Activated CD4-positive, alpha-beta memory T cell treated with anti-CD3 and anti-CD28 coated beads, Interleukin-2, amount 10 ng/mL, durations not matched to agents 7 days and 5 days (primary cell): ENCODE results near the gene CCDC192. TPM values are rescaled to one million over a fixed set of nuclear protein-coding genes. Genes with fewer than 3 reads are reported as not detected.

ENCODE experiments used
- CTCF ChIA-PET: fragments of 350-600 bp; sonication (Branson Sonifier 250); formaldehyde crosslinking; loops from one replicate; lab custom pipeline; 2021; ENCODE audit warnings: antibody characterized with exemption, inconsistent platforms; lab: Charles Lee
- POLR2A ChIA-PET: fragments of 350-600 bp; sonication (Branson Sonifier 250); formaldehyde crosslinking; loops from one replicate; lab custom pipeline; 2021; ENCODE audit warnings: antibody characterized with exemption; lab: Charles Lee
- DNase-seq: peaks from one replicate; pipeline ENCODE4 v3.0.0-alpha.2; 2020
- H3K27ac Mint-ChIP-seq: one replicate; pipeline ENCODE4 v1.8.0; 2021; ENCODE audit warnings: mild to moderate bottlenecking, mixed read lengths
- H3K27me3 Mint-ChIP-seq: one replicate; pipeline ENCODE4 v1.8.0; 2021; ENCODE audit warnings: mixed read lengths
- H3K36me3 Mint-ChIP-seq: one replicate; pipeline ENCODE4 v1.8.0; 2021; ENCODE audit warnings: low read depth, mixed read lengths
- H3K4me1 Mint-ChIP-seq: one replicate; pipeline ENCODE4 v1.8.0; 2021; ENCODE audit warnings: mixed read lengths
- H3K4me3 Mint-ChIP-seq: one replicate; pipeline ENCODE4 v1.8.0; 2021; ENCODE audit warnings: mild to moderate bottlenecking, mixed read lengths
- H3K9me3 Mint-ChIP-seq: one replicate; pipeline ENCODE4 v1.8.0; 2021; ENCODE audit warnings: mixed read lengths
- total RNA-seq, 2 experiments: library from RNA; stranded (reverse); gene quantifications; one replicate each; pipeline ENCODE4 v1.2.3, GENCODE V29; 2021

Gene CCDC192
- total RNA-seq, 2 experiments from 2014 or later, result not detected

DNA sequence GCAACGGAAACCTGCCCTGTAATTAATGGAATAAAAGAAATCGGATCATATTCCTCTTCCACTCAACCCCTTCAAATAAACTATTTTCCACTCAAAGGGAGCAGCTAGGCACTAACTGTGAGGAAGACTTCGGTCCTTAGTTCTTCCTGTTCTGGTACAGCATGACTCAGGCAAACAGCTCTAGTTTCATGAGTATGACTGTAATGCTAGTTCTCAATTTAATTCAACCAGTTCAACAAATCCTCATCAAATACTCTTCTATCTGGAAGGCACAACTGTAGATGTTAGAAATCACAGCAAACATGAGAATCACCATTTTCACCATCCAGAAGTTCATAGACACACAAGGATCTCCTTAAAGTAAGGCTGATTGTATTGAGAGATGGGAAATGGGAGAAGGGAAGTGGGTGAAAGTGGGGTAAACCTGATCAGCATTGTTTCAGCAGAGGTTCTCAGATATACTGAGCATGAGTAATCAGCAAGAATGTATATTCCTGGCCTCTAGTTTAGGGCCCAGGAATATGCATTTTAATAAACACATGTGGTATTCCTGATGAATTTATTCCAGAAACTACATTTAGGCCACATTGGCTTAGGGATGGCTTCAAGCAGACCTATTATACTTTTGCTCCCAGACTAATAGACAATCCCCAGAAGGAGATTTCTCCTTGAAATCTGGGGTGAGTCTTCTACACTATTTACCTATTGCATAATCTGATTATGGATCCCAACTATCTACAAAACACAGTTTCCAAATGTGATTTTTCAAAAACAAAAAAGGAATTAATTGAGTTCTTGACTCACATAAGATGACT is 239.3 kb downstream of the CCDC192 start:
- POLR2A ChIA-PET, result no interaction called here
- Mint-ChIP-seq H3K4me3 (no peak overlapping the region), H3K27ac (no peak overlapping the region), H3K27me3 (no peaks in the 10 kb centered on the region), H3K36me3 (no peaks in the 10 kb centered on the region), H3K4me1 (peaks cover 3% of the 10 kb centered on the region), H3K9me3 (no peaks in the 10 kb centered on the region)
- no peak for DNase-seq
- CTCF ChIA-PET, result no interaction called here

DNA sequence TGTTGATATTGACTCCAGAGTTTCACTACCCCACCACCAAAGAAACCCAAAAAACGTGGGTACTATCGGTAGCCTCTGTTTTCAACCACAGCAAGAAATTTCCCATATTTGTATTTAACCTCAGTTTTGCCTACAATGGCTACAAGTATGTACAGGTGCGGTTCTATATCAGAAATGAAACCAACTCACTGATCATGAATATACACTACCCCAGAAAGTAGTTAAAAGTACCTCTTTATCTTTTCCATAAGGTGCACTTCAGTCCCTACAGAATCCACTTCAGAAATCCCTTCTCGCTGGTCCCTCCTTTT is 239.8 kb downstream of the CCDC192 start:
- H3K4me1 Mint-ChIP-seq, result peaks cover 3% of the 10 kb centered on the region
- no peak overlapping the region for H3K4me3 Mint-ChIP-seq
- ChIA-PET POLR2A (no interaction called here), CTCF (no interaction called here)
- no peak for DNase-seq
- H3K27ac Mint-ChIP-seq, result no peak overlapping the region
- no peaks in the 10 kb centered on the region for H3K9me3 Mint-ChIP-seq
- no peaks in the 10 kb centered on the region for H3K36me3 Mint-ChIP-seq
- no peaks in the 10 kb centered on the region for H3K27me3 Mint-ChIP-seq

DNA sequence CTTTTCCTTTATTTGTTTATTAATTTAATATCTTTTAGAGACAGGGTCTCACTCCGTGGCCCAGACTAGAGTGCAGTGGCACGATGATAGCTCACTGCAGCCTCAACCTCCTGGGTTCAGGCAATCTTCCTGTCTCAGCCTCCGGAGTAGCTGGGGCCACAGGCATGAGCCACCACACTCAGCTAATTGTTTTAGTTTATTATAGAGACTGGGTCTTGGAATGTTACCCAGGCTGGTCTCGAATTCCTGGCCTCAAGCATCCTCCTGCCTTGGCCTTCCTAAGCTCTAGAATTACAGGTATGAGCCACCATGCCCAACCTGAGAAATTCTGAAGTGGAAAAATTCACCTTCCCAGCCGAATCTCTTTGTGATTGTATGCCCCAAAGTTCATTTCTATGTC is 240.9 kb downstream of the CCDC192 start:
- no peak overlapping the region for H3K4me3 Mint-ChIP-seq
- H3K9me3 Mint-ChIP-seq, result no peaks in the 10 kb centered on the region
- H3K27me3 Mint-ChIP-seq, result no peaks in the 10 kb centered on the region
- CTCF ChIA-PET, result no interaction called here
- DNase-seq, result no peak
- H3K36me3 Mint-ChIP-seq, result no peaks in the 10 kb centered on the region
- POLR2A ChIA-PET, result no interaction called here
- peaks cover 3% of the 10 kb centered on the region for H3K4me1 Mint-ChIP-seq
- H3K27ac Mint-ChIP-seq, result no peak overlapping the region

DNA sequence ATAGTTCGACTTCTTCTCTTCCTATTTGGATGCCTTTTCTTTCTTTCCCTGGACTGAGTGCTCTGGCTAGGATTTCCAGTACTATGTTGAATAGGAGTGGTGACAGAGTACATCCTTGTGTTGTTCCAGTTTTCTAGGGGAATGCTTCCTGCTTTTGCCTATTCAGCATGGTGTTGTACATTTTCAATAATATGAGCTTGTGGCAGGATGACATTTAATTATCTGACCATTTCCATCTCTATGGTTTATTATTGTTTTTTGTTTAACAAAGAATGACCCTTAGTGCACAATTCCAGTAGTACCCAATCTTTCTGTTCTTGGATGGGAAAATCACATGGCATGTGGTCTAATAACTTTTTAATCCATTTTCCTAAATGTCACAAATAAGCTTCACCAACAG is 244.8 kb downstream of the CCDC192 start:
- ChIA-PET POLR2A (no interaction called here), CTCF (no interaction called here)
- Mint-ChIP-seq H3K27me3 (no peaks in the 10 kb centered on the region), H3K27ac (no peak overlapping the region), H3K36me3 (no peaks in the 10 kb centered on the region), H3K4me1 (no peaks in the 10 kb centered on the region), H3K4me3 (no peak overlapping the region), H3K9me3 (no peaks in the 10 kb centered on the region)
- DNase-seq, result no peak

DNA sequence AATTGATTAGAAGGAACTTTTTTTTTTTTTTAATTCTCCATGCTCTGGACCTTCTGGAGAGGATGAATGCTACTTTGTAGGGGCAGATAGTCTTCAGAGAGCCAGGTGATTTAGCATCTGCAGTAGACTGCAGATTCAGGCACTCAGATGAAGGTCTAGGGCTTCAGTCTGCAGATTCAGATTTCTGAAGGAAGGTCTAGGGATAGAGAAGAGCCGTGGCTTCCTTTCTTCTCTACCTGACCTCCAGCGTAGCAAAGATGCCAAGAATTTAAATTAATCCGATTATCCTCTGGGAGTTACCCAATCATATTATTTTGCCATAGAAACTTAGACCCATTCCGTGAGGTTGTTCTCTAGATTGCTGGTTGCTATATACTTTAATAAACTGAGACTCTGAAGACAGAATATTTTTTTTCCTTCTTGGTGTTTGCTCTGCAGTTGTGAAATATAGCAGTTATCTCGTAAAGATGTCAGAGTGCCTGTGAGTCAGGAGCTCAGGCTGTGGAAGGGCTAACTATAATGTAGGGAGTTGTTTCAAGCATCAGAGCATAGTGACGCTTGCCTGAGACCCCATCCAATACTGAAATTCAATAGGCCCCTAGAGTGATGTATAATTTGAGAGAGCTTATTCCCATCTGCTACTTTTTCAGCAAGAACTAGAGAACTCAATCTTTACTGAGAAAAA is 247.7 kb downstream of the CCDC192 start:
- Mint-ChIP-seq H3K4me3 (no peak overlapping the region), H3K27me3 (no peaks in the 10 kb centered on the region), H3K9me3 (no peaks in the 10 kb centered on the region), H3K4me1 (no peaks in the 10 kb centered on the region), H3K27ac (no peak overlapping the region), H3K36me3 (no peaks in the 10 kb centered on the region)
- no peak for DNase-seq
- CTCF ChIA-PET, result no interaction called here
- POLR2A ChIA-PET, result no interaction called here

DNA sequence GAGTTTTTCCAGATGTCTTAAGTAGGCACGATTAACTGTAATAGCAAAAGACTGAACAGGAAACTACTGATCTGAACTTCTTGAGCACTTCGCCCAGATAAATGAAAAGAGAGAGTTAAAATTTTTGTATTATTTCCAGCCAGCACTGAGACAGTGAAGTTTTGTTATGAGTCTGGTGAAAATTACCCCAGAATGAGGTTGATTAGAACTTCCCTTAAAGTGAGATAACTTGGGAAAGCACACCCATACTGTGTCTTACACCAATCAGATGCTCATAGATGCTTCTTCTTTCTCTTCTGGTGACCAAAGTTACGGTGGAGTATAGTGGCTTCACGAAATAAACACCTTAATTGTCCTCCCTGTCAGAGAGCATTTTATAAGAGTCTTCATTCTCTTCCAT is 248.6 kb downstream of the CCDC192 start:
- H3K27ac Mint-ChIP-seq, result no peak overlapping the region
- ChIA-PET POLR2A (no interaction called here), CTCF (no interaction called here)
- no peaks in the 10 kb centered on the region for H3K4me1 Mint-ChIP-seq
- DNase-seq, result no peak
- no peak overlapping the region for H3K4me3 Mint-ChIP-seq
- no peaks in the 10 kb centered on the region for H3K9me3 Mint-ChIP-seq
- H3K27me3 Mint-ChIP-seq, result no peaks in the 10 kb centered on the region
- H3K36me3 Mint-ChIP-seq, result no peaks in the 10 kb centered on the region

DNA sequence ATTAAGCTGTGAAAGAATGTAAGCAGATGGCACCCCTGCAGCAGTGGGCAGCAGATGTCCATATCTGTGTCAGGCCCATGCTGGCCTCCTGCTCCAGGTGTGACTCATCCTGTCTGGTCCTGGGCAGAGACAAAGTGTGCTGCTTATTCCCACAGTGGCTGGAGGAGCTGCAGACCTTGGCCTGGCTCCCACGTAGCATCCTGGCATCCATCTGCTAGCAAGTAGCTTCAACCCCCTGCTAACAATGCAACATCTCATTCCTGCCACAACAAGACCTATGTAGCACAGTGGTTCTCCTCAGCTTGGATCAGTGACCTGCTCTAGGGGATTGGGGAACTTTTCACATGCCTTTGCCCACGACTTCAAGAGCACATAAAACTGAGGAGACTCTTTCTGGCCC is 254.0 kb downstream of the CCDC192 start:
- no peaks in the 10 kb centered on the region for H3K9me3 Mint-ChIP-seq
- no peaks in the 10 kb centered on the region for H3K36me3 Mint-ChIP-seq
- DNase-seq, result no peak
- no peak overlapping the region for H3K27ac Mint-ChIP-seq
- no peaks in the 10 kb centered on the region for H3K27me3 Mint-ChIP-seq
- H3K4me3 Mint-ChIP-seq, result no peak overlapping the region
- ChIA-PET POLR2A (no interaction called here), CTCF (no interaction called here)
- no peaks in the 10 kb centered on the region for H3K4me1 Mint-ChIP-seq

DNA sequence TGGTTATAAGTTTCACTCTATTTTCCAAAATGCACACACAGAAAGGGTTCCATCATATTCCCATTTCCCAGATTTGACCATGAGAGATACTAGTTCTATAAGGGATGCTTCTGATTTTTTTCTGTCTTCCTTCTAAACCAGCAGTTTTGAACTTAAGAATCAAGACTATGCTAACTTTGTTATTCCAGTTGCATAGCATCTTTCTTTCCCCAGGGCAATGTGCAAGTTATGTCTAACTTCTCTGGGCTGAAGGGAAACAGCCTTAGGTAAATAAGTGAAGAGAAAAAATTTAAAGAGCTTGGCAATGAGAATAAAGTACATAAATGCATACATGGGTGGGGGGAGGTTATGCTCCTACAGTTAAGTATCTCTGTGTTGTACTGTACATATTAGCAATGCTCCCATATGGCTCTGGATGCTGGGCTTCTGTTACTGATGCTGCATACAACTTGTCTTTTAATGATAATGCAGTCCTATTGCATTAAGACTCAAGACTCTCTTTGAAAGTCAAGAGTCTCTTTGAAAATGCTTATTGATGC is 254.6 kb downstream of the CCDC192 start:
- Mint-ChIP-seq H3K27me3 (no peaks in the 10 kb centered on the region), H3K4me3 (no peak overlapping the region), H3K36me3 (no peaks in the 10 kb centered on the region), H3K27ac (no peak overlapping the region), H3K9me3 (no peaks in the 10 kb centered on the region), H3K4me1 (no peaks in the 10 kb centered on the region)
- DNase-seq, result no peak
- CTCF ChIA-PET, result no interaction called here
- POLR2A ChIA-PET, result no interaction called here

DNA sequence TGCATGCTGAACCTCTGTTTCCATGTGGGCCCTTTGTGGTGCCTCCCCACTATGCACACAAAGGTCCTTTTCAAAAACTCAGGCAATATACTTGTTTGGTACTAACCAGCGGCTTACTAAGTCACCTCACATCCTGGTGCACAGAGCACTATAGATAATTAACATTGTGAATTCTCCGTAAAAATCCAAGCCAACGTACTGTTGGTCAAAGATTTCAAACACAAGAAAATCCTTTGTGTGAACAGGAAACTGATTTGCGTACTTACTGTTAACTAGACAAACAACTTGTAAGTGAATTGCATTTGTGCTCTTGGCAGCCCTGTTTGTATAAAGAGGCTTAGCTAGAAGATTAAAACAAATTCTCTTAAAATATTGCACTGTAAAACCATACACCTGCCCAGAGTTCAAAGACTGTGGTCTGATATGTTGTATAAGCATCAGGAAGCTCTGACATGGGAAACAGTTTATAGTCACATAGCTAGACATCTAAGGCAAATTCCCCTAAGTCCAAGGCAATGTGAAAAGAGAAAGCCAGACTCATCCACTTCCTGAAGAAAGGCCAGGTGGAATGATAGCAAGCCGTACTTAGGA is 255.3 kb downstream of the CCDC192 start:
- no peaks in the 10 kb centered on the region for H3K9me3 Mint-ChIP-seq
- DNase-seq, result no peak
- no peaks in the 10 kb centered on the region for H3K27me3 Mint-ChIP-seq
- ChIA-PET CTCF (no interaction called here), POLR2A (no interaction called here)
- no peak overlapping the region for H3K27ac Mint-ChIP-seq
- no peaks in the 10 kb centered on the region for H3K4me1 Mint-ChIP-seq
- no peak overlapping the region for H3K4me3 Mint-ChIP-seq
- H3K36me3 Mint-ChIP-seq, result no peaks in the 10 kb centered on the region

DNA sequence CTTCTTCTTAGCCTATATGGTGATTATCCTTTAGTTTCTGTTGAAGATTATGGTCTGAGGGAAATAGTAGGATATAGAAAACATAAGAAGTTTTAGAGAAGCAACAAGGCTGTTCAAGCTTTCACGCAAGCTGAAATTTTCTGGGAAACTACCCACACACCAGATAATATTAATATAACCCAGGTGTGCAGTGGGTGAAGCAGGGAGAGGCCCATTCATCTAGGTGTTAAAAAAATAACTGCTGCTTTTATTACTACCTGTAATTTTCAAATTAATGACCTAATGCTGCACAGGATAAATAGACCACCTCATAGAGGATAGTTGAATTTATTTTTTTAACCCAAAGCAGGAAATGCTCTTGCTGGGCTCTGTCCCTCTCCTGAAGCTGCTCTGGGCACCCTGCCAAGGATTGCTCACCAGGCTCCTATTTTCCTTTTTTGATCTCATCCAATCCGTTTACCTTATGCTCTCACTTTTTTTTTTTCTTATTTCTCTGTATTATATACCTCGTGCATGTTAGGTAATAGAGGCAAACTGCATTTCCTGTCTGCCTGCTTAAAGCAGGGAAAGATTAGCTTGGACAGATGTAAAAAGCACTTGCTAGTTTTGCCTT is 256.1 kb downstream of the CCDC192 start:
- H3K9me3 Mint-ChIP-seq, result no peaks in the 10 kb centered on the region
- DNase-seq, result no peak
- no peak overlapping the region for H3K4me3 Mint-ChIP-seq
- H3K36me3 Mint-ChIP-seq, result no peaks in the 10 kb centered on the region
- ChIA-PET POLR2A (no interaction called here), CTCF (no interaction called here)
- H3K27ac Mint-ChIP-seq, result no peak overlapping the region
- H3K27me3 Mint-ChIP-seq, result no peaks in the 10 kb centered on the region
- no peaks in the 10 kb centered on the region for H3K4me1 Mint-ChIP-seq

DNA sequence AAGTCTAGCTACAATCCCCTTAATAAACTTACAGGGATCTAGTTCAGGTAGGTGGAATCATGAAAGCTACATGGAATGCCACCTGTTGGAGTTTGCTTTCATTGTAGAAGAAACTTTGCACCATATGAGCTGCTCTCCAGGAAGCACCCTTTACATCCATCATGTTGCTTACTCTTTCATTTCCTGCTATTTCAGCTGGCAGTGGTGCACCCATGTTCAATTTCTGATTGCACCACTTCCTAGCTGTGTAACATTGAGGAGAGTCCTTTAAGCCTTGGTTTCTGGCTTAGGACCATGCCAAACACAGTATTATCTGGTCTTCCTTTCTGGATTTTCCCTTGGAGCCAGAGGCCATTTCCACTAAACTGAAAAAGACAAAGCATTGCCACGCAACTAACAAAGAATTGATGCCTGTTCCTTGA is 257.1 kb downstream of the CCDC192 start:
- no peak for DNase-seq
- H3K4me1 Mint-ChIP-seq, result no peaks in the 10 kb centered on the region
- H3K4me3 Mint-ChIP-seq, result no peak overlapping the region
- H3K9me3 Mint-ChIP-seq, result no peaks in the 10 kb centered on the region
- H3K27ac Mint-ChIP-seq, result no peak overlapping the region
- POLR2A ChIA-PET, result no interaction called here
- H3K27me3 Mint-ChIP-seq, result no peaks in the 10 kb centered on the region
- no peaks in the 10 kb centered on the region for H3K36me3 Mint-ChIP-seq
- CTCF ChIA-PET, result no interaction called here

DNA sequence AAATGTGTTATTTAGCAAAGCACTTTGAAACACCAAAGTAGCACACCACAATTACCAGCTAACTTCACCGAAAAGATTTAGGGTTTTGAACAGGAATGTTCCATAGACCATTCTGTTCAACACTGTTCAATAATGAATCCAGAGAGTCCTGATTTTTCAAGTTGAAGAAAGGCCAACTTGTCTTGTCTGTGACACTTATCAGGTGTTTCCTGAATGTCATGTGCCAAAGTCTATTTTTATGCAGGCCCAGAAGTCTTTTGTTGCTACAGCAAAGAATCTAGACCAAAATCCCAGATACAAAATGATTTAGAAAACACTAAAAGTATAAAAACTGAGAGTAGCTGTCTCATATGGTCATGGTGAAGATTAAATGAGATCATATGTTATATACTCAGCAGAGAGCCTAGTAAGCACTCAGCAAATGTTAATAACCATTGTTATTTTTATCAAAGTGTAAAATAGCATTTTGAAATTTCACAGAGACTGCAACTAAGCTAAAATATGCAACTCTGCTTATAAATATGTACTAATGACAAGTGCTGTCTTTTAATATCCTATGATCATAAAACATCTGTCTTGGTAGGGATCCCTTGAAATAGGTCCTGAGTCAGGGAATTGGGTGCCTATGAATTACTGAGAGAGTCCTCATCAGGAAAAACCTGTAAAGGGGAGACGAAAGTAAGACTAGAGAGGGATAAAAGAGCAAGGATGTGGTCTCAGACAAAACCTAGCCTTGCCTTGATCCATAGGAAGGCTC is 258.0 kb downstream of the CCDC192 start:
- ChIA-PET CTCF (no interaction called here), POLR2A (no interaction called here)
- Mint-ChIP-seq H3K4me1 (no peaks in the 10 kb centered on the region), H3K9me3 (no peaks in the 10 kb centered on the region), H3K4me3 (no peak overlapping the region), H3K27me3 (no peaks in the 10 kb centered on the region), H3K27ac (no peak overlapping the region), H3K36me3 (no peaks in the 10 kb centered on the region)
- no peak for DNase-seq

DNA sequence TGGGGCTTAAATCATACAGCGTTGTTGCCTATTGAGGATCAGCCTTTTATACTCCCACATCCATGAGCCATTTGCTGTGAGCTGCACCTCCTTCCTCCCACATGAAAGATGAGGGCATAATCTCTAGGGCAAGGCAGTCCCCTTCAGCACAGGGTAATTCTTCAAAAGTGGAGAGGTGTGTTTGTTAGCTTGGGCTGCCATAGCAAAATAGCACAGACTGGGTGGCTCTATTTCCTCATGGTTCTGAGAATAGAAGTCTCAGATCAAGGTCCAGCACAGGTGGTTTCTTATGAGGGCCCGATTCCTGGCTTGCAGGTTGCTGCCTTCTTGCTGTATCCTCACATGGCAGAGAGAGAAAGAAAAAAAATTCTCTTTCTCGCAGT is 258.6 kb downstream of the CCDC192 start:
- Mint-ChIP-seq H3K27me3 (no peaks in the 10 kb centered on the region), H3K9me3 (no peaks in the 10 kb centered on the region), H3K27ac (no peak overlapping the region), H3K36me3 (no peaks in the 10 kb centered on the region), H3K4me1 (no peaks in the 10 kb centered on the region), H3K4me3 (no peak overlapping the region)
- no peak for DNase-seq
- POLR2A ChIA-PET, result no interaction called here
- CTCF ChIA-PET, result no interaction called here
